ENCODE measurements around the gene MYO7B. TPM values are rescaled to one million over a fixed set of nuclear protein-coding genes. Genes with fewer than 3 reads are reported as not detected.
"Not testable (repeated sequence)": the region's sequence is repeated elsewhere in the genome, so short reads cannot be mapped to it uniquely, and the experiment has no call there.

Gene MYO7B
- total and polyA plus RNA-seq, 4 donors, result 0.51 to 4.7 (median 1.9) TPM

DNA sequence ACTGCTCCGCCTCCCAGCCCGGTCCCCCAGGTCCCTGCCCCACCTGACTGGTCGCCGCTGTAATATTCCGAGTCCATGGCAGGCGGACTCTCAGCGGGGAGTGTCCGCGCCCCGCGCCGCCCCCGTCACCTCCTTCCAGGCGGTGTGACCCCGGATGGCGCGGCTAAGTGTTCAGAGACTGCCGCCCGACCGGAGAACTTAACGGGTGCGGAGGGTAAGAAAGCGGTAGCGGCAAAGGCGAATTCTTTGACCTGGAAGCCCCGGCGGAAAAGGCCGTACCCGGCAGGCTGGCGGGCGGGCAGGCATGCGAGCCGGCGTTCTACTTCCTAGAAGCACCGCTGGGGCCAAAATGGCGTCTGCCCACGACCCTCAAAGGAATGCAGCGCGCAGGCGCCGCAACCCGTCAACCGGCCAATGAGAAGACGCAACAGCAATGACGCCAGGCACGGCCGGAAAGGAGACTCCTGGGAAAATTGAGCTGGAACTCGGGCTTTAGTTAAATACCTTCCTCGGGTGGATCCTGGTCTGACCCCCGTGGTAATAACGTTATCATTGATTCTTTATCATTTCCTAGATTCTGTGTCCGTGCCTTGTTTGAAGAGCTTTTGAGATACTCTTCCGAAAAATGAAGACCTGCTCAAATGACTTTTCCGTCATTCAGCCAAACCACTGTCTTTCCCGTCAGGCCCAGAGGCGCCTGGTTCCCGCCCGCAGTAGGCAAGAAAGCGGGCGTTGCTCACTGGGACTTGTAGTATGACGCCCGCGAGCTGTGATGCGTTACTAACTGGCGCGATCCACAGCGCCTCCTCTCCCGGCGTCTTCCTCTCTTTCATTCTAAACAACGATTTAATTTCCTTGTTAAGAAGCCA is 9.1 kb upstream of the MYO7B start, which contains the start of gene IWS1:
Gene IWS1, minus strand, starts transcription at position 358 of the 869 bp plus-strand sequence. Its CDS starts 281 bp downstream, at position 77.
- H3K27ac ChIP-seq (ENCODE audit: low read depth in 1 of 2, low read length in 1 of 2), result peak within 1 kb of the TSS; percentile 74 to 93
- ATAC-seq (ENCODE audit: insufficient read depth, low FRiP score) (peak; percentile 95), DNase-seq (peak; percentile 97 to 99 (median 99))
- 0 to 1% methylated on average over 69 to 70 of the region's 70 CpGs for WGBS, 2 donors
- H3K9me3 ChIP-seq (ENCODE audit: control insufficient read depth in 4 of 4, insufficient read depth in 3 of 4, low read length in 3 of 4), result peaks cover 0 to 2% (median 0%) of the 10 kb centered on the region in 4 donors
- peaks cover 3 to 17% (median 8%) of the 10 kb centered on the region in 4 donors for H3K36me3 ChIP-seq (ENCODE audit: control insufficient read depth in 4 of 4, insufficient read depth in 4 of 4, low read length in 4 of 4)
- peak within 1 kb of the TSS; percentile 33 to 82 for H3K9ac ChIP-seq (ENCODE audit: insufficient read depth in 1 of 2, low read length in 2 of 2)
- peak within 1 kb of the TSS; percentile 60 for H3K4me3 ChIP-seq
- no peaks in the 10 kb centered on the region for H3K27me3 ChIP-seq (ENCODE audit: control insufficient read depth in 3 of 3, insufficient read depth in 3 of 3, low read length in 2 of 3)
- H3K4me1 ChIP-seq (ENCODE audit: control insufficient read depth in 5 of 5, insufficient read depth in 5 of 5, low read length in 5 of 5), result peaks cover 0 to 6% (median 3%) of the 10 kb centered on the region in 5 donors
- TF ChIP-seq, protein P1, sequence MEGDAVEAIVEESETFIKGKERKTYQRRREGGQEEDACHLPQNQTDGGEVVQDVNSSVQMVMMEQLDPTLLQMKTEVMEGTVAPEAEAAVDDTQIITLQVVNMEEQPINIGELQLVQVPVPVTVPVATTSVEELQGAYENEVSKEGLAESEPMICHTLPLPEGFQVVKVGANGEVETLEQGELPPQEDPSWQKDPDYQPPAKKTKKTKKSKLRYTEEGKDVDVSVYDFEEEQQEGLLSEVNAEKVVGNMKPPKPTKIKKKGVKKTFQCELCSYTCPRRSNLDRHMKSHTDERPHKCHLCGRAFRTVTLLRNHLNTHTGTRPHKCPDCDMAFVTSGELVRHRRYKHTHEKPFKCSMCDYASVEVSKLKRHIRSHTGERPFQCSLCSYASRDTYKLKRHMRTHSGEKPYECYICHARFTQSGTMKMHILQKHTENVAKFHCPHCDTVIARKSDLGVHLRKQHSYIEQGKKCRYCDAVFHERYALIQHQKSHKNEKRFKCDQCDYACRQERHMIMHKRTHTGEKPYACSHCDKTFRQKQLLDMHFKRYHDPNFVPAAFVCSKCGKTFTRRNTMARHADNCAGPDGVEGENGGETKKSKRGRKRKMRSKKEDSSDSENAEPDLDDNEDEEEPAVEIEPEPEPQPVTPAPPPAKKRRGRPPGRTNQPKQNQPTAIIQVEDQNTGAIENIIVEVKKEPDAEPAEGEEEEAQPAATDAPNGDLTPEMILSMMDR (IDR thresholded peaks at IDR 0.05; ENCODE audit: control extremely low read depth, extremely low read depth), result no peak

DNA sequence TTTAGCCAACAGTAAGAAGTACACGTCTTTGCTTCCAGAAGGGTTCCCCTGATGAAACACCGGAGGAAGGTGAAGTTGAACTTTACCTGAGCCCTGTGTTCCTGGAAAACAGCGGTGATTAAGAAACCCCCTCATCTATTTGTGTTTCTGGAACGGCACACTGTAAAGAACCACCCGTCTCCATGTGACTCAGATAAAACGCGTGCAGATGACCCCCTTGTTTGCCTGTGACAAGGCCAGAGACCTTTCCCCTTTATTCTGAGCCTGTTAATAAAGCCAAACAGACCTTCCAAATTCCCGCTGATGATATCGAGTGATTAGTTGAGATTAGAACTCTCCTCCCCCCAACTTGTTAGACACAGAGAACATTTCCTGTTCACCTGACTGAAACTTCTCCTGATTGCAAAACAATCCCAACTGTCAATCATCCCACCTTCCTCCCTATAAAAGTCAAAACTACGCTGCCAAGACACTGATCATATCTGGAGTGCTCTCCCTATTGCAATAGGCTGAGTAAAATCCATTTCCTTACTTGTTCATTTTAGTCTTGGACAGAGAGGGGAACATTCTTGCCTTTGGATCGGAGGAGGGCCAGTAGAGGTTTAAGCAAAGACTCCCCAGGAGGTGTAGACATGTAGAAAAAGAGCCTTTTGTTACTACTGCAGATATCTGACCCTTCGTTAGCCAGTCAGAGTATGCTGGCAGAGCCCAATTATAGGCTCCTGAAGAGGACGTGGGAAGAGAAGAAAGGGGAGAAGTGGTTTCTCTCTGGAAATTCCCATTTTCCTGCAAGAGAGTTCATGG is 8.3 kb upstream of the MYO7B start:
- WGBS, 2 donors, result 19 to 20% methylated on average over 13 of the region's 13 CpGs
- Histone ChIP-seq H3K36me3 (ENCODE audit: control insufficient read depth in 4 of 4, insufficient read depth in 4 of 4, low read length in 4 of 4) (peaks cover 3 to 13% (median 4%) of the 10 kb centered on the region in 4 donors), H3K4me1 (ENCODE audit: control insufficient read depth in 5 of 5, insufficient read depth in 5 of 5, low read length in 5 of 5) (peaks cover 0 to 6% (median 3%) of the 10 kb centered on the region in 5 donors), H3K27ac (ENCODE audit: low read depth in 1 of 2, low read length in 1 of 2) (peak overlapping the region; percentile 74 to 93), H3K9ac (ENCODE audit: insufficient read depth in 1 of 2, low read length in 2 of 2) (peak overlapping the region; percentile 33 to 82), H3K27me3 (ENCODE audit: control insufficient read depth in 3 of 3, insufficient read depth in 3 of 3, low read length in 2 of 3) (no peaks in the 10 kb centered on the region), H3K4me3 (peak overlapping the region; percentile 27), H3K9me3 (ENCODE audit: control insufficient read depth in 4 of 4, insufficient read depth in 3 of 4, low read length in 3 of 4) (peaks cover 0 to 2% (median 0%) of the 10 kb centered on the region in 4 donors)
- TF ChIP-seq, protein P1 (IDR thresholded peaks at IDR 0.05; ENCODE audit: control extremely low read depth, extremely low read depth), result no peak
- peak in 1 of 3 donors; percentile 42 for DNase-seq
- peak; percentile 3 for ATAC-seq (ENCODE audit: insufficient read depth, low FRiP score)

DNA sequence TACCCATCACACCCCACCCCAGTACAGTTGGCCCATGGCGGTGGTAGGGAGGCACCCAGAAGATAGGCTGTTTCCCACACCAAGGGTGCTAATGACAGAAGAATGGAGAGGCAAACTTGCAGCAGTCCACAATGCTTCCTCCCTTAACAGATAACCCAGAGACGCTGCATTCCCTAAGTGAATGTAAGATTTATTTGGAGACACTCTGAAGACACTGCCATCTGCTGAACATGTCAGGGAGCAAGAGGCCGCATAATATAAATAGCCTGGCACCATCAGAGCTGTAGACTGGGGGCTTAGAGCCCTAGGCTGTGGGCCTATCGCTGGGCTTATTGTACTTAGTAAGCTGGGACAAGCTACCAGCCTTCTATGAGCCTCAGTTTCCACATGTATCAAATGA is 7.0 kb upstream of the MYO7B start:
- Histone ChIP-seq H3K27me3 (ENCODE audit: control insufficient read depth in 3 of 3, insufficient read depth in 3 of 3, low read length in 2 of 3) (no peaks in the 10 kb centered on the region), H3K4me3 (no peak overlapping the region), H3K27ac (ENCODE audit: low read depth in 1 of 2, low read length in 1 of 2) (no peak overlapping the region), H3K9ac (ENCODE audit: insufficient read depth in 1 of 2, low read length in 2 of 2) (no peak overlapping the region), H3K36me3 (ENCODE audit: control insufficient read depth in 4 of 4, insufficient read depth in 4 of 4, low read length in 4 of 4) (peaks cover 0 to 4% (median under 1%) of the 10 kb centered on the region in 4 donors), H3K4me1 (ENCODE audit: control insufficient read depth in 5 of 5, insufficient read depth in 5 of 5, low read length in 5 of 5) (peaks cover 0 to 6% (median 3%) of the 10 kb centered on the region in 5 donors), H3K9me3 (ENCODE audit: control insufficient read depth in 4 of 4, insufficient read depth in 3 of 4, low read length in 3 of 4) (peaks cover 0 to 2% (median 0%) of the 10 kb centered on the region in 4 donors)
- WGBS, 2 donors, result 70 to 82% methylated on average over 4 of the region's 4 CpGs
- TF ChIP-seq, protein P1 (IDR thresholded peaks at IDR 0.05; ENCODE audit: control extremely low read depth, extremely low read depth), result no peak
- DNase-seq (no peak), ATAC-seq (ENCODE audit: insufficient read depth, low FRiP score) (no peak)

DNA sequence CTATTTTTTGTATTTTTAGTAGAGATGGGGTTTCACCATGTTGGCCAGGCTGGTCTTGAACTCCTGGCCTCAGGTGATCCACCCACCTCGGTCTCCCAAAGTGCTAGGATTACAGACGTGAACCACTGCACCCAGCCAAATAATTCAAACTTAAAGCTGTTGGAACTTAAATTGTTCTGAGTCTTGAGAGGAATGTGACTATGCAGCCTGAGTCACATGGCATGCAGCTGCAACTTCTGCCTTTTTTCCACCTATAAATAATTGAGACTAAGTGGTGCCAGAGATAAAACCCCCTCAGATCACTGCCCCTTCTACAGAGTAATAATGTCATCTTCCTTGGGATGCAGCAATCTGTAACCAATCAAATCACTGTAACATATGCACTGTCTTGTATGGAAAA is 6.1 kb upstream of the MYO7B start:
- not testable (repeated sequence) for H3K27me3 ChIP-seq (ENCODE audit: control insufficient read depth in 3 of 3, insufficient read depth in 3 of 3, low read length in 2 of 3); H3K36me3 ChIP-seq (ENCODE audit: control insufficient read depth in 4 of 4, insufficient read depth in 4 of 4, low read length in 4 of 4); ATAC-seq (ENCODE audit: insufficient read depth, low FRiP score); H3K9me3 ChIP-seq (ENCODE audit: control insufficient read depth in 4 of 4, insufficient read depth in 3 of 4, low read length in 3 of 4); H3K9ac ChIP-seq (ENCODE audit: insufficient read depth in 1 of 2, low read length in 2 of 2); H3K4me3 ChIP-seq; DNase-seq; H3K27ac ChIP-seq (ENCODE audit: low read depth in 1 of 2, low read length in 1 of 2); H3K4me1 ChIP-seq (ENCODE audit: control insufficient read depth in 5 of 5, insufficient read depth in 5 of 5, low read length in 5 of 5)
- WGBS, 2 donors, result 82 to 94% methylated on average over 2 of the region's 2 CpGs
